Erythroblast (primary cell): ENCODE results near the gene MARCHF6.

ENCODE experiments used
- GATA1 ChIP-seq: IDR thresholded peaks from 2 replicates; pipeline ENCODE4 v1.6.1; 2011; ENCODE audit warnings: low read depth, mild to moderate bottlenecking, control low read depth, low read length, moderate library complexity
- POLR2A ChIP-seq: IDR thresholded peaks from 2 replicates; pipeline ENCODE4 v1.6.1; 2011; ENCODE audit warnings: mild to moderate bottlenecking, low read length

GRCh38 chr5:10351919-10352318 lies 1.6 kb upstream of the MARCHF6 start:
- TF ChIP-seq POLR2A (no peak), GATA1 (no peak)
